Measurements from ENCODE around the gene RER1. TPM values are rescaled to one million over a fixed set of nuclear protein-coding genes. Genes with fewer than 3 reads are reported as not detected.

RER1 gene
- total RNA-seq, 2 donors from 2014 or later = 114 TPM

DNA sequence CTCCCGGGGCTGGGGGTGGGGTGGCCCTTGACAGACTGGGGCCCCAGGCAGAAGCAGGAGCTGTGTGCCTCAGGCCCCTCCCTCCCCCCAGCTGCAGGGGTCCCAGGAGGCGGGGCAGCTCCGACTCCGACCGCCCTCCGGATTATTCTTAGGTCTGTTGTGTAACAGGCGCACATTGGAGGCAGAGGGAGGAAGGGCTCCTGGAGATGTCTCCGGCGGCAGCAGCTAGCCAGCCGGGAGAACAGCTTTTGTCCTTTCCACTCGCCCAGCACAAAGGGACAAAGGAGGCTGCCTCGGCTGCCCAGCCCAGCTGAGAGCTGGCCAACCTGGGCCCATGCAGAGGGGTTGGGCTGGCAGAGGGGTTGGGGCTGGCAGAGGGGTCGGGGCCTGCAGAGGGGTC is 54.8 kb downstream of the RER1 start:
- TF ChIP-seq, protein P1, sequence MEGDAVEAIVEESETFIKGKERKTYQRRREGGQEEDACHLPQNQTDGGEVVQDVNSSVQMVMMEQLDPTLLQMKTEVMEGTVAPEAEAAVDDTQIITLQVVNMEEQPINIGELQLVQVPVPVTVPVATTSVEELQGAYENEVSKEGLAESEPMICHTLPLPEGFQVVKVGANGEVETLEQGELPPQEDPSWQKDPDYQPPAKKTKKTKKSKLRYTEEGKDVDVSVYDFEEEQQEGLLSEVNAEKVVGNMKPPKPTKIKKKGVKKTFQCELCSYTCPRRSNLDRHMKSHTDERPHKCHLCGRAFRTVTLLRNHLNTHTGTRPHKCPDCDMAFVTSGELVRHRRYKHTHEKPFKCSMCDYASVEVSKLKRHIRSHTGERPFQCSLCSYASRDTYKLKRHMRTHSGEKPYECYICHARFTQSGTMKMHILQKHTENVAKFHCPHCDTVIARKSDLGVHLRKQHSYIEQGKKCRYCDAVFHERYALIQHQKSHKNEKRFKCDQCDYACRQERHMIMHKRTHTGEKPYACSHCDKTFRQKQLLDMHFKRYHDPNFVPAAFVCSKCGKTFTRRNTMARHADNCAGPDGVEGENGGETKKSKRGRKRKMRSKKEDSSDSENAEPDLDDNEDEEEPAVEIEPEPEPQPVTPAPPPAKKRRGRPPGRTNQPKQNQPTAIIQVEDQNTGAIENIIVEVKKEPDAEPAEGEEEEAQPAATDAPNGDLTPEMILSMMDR (conservative IDR thresholded peaks at IDR 0.05) = no peak
- WGBS, 2 experiments (ENCODE audit: insufficient coverage in 1 of 2, insufficient read length in 1 of 2) = 53 to 61% methylated on average over 2 to 13 of the region's 13 CpGs
- Mint-ChIP-seq H3K27ac (no peak overlapping the region), H3K27me3 (ENCODE audit: insufficient read depth) (peaks cover 34% of the 10 kb centered on the region), H3K4me1 (no peaks in the 10 kb centered on the region), H3K9me3 (no peaks in the 10 kb centered on the region), H3K36me3 (ENCODE audit: low read depth) (no peaks in the 10 kb centered on the region), H3K4me3 (no peak overlapping the region)
- Histone ChIP-seq H3K27ac (ENCODE audit: low read depth, low read length) (peak overlapping the region; percentile 86), H3K36me3 (ENCODE audit: control insufficient read depth, insufficient read depth, low read length) (no peaks in the 10 kb centered on the region), H3K4me1 (ENCODE audit: control insufficient read depth, insufficient read depth, low read length) (no peaks in the 10 kb centered on the region), H3K4me3 (ENCODE audit: low read length) (no peak overlapping the region), H3K27me3 (ENCODE audit: control insufficient read depth, insufficient read depth, low read length, poor library complexity, severe bottlenecking) (peaks cover 40% of the 10 kb centered on the region), H3K9me3 (ENCODE audit: control insufficient read depth, low read length) (no peaks in the 10 kb centered on the region), H3K9ac (ENCODE audit: extremely low read depth, low read length, poor library complexity, severe bottlenecking) (no peak overlapping the region)
- no peak for DNase-seq

DNA sequence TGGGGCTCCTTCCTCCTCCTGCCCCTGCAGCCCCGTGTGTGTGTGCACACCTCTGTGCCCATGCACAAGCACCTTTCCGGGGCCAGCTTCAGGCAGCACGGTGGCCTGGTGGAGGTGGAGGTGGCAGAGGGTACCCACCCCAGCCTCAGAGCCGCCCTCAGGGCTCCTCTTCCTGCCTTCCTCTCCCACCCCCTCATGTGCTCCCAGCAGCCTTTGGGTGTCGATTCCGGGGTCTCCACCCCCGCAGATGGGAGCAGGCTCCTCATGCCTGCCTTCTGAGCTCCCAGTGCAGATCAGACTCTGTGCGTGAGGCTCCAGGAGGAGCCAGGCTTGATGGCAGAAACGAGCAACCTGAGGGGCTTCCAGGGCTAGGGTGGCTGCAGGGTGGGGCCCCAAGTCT is 55.2 kb downstream of the RER1 start:
- no peaks in the 10 kb centered on the region for H3K36me3 ChIP-seq (ENCODE audit: control insufficient read depth, insufficient read depth, low read length)
- Mint-ChIP-seq H3K27ac (no peak overlapping the region), H3K36me3 (ENCODE audit: low read depth) (no peaks in the 10 kb centered on the region), H3K9me3 (no peaks in the 10 kb centered on the region), H3K4me1 (no peaks in the 10 kb centered on the region), H3K4me3 (no peak overlapping the region), H3K27me3 (ENCODE audit: insufficient read depth) (peaks cover 32% of the 10 kb centered on the region)
- no peaks in the 10 kb centered on the region for H3K4me1 ChIP-seq (ENCODE audit: control insufficient read depth, insufficient read depth, low read length)
- TF ChIP-seq, protein P1 (conservative IDR thresholded peaks at IDR 0.05) = no peak
- 70 to 74% methylated on average over 2 to 9 of the region's 9 CpGs for WGBS, 2 experiments (ENCODE audit: insufficient coverage in 1 of 2, insufficient read length in 1 of 2)
- DNase-seq = no peak
- H3K27me3 ChIP-seq (ENCODE audit: control insufficient read depth, insufficient read depth, low read length, poor library complexity, severe bottlenecking) = peaks cover 36% of the 10 kb centered on the region
- H3K27ac ChIP-seq (ENCODE audit: low read depth, low read length) = peak overlapping the region; percentile 86
- H3K9me3 ChIP-seq (ENCODE audit: control insufficient read depth, low read length) = no peaks in the 10 kb centered on the region
- no peak overlapping the region for H3K4me3 ChIP-seq (ENCODE audit: low read length)
- H3K9ac ChIP-seq (ENCODE audit: extremely low read depth, low read length, poor library complexity, severe bottlenecking) = no peak overlapping the region

DNA sequence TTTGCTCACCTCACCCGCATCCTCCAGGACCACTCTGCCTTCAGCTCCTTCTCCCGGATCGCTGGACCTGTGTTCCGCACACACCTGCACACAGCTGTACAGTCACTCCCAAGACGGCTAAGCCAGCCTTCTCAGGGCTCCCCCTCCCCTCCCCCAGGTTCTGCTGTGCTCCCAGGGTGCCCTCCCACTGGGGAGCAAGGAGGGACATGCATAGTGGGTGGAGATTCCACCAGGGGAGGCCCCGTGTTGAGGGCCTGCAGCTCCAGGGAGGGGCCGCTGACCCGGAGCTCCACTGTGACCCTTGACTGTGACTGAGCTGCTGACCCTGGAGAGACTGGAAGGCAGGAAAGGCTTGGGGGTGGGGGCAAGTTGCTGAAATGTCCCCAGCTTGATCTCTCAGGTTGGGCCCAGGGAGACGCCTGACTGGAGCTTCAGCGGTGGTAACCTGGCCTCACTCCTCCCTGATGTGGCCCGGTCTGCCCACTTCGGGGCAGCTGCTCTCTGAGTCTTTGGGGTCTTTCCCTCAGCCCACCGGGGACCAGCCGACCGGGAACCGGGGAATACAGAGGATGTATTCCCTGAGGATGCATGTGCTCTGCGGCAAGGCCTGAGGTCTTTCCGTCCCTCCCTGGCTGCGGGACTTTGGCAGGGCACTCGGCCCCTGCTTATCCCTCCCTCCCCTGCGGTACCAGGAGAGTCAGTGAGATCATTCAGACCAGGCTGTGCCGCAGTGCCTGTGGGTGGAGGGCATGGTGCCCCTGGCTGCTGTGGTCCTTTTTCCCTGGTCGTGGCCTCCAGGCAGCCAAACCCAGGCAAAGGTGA is 55.8 kb downstream of the RER1 start:
- no peaks in the 10 kb centered on the region for H3K4me1 ChIP-seq (ENCODE audit: control insufficient read depth, insufficient read depth, low read length)
- H3K9me3 ChIP-seq (ENCODE audit: control insufficient read depth, low read length) = no peaks in the 10 kb centered on the region
- peaks cover 25% of the 10 kb centered on the region for H3K27me3 Mint-ChIP-seq (ENCODE audit: insufficient read depth)
- DNase-seq = no peak
- H3K36me3 ChIP-seq (ENCODE audit: control insufficient read depth, insufficient read depth, low read length) = no peaks in the 10 kb centered on the region
- H3K9ac ChIP-seq (ENCODE audit: extremely low read depth, low read length, poor library complexity, severe bottlenecking) = no peak overlapping the region
- H3K27me3 ChIP-seq (ENCODE audit: control insufficient read depth, insufficient read depth, low read length, poor library complexity, severe bottlenecking) = peaks cover 30% of the 10 kb centered on the region
- no peaks in the 10 kb centered on the region for H3K9me3 Mint-ChIP-seq
- H3K27ac Mint-ChIP-seq = no peak overlapping the region
- TF ChIP-seq, protein P1 (conservative IDR thresholded peaks at IDR 0.05) = no peak
- H3K4me3 ChIP-seq (ENCODE audit: low read length) = no peak overlapping the region
- H3K4me3 Mint-ChIP-seq = no peak overlapping the region
- peak overlapping the region; percentile 86 for H3K27ac ChIP-seq (ENCODE audit: low read depth, low read length)
- no peaks in the 10 kb centered on the region for H3K4me1 Mint-ChIP-seq
- WGBS, 2 experiments (ENCODE audit: insufficient coverage in 1 of 2, insufficient read length in 1 of 2) = 80 to 83% methylated on average over 14 to 23 of the region's 23 CpGs
- no peaks in the 10 kb centered on the region for H3K36me3 Mint-ChIP-seq (ENCODE audit: low read depth)
